Fibroblast of lung (primary cell): ENCODE measurements around the gene KRTCAP2.

Experiments
- CTCF ChIP-seq, 2 donors: IDR thresholded peaks in 1 of 2; conservative IDR thresholded peaks in 1 of 2; 1 replicate in 1 of 2; 2 replicates in 1 of 2; pipeline ENCODE4 v1.5.1; 2011 to 2012; ENCODE audit warnings: low read length in 2 of 2, control low read depth in 1 of 2, inconsistent platforms in 1 of 2, low read depth in 1 of 2, mild to moderate bottlenecking in 1 of 2
- EZH2 ChIP-seq: IDR thresholded peaks from 2 replicates; pipeline ENCODE4 v1.5.1; 2012; ENCODE audit warnings: low read length, control low read depth, mild to moderate bottlenecking; ENCODE audit errors: missing control alignments

GRCh38 chr1:155128755-155129473 lies 44.2 kb downstream of the KRTCAP2 start:
- TF ChIP-seq EZH2 (peak; percentile 21), CTCF (conservative IDR thresholded peaks at IDR 0.05 in 1 of 2, IDR thresholded peaks at IDR 0.05 in 1 of 2; ENCODE audit: low read depth in 1 of 2, low read length in 2 of 2) (no peak)
